NCI-H82 treated with DMSO at 0.1 percent for 48 hours (cell line): ENCODE measurements around the gene YIPF4.
"Not testable (repeated sequence)": the region's sequence is repeated elsewhere in the genome, so short reads cannot be mapped to it uniquely, and the experiment has no call there.

Experiments
- DNase-seq: peaks from one replicate; lab custom pipeline; 2025; ENCODE audit not compliant: unreplicated experiment; lab: John Stamatoyannopoulos, UW

The YIPF4 gene

DNA sequence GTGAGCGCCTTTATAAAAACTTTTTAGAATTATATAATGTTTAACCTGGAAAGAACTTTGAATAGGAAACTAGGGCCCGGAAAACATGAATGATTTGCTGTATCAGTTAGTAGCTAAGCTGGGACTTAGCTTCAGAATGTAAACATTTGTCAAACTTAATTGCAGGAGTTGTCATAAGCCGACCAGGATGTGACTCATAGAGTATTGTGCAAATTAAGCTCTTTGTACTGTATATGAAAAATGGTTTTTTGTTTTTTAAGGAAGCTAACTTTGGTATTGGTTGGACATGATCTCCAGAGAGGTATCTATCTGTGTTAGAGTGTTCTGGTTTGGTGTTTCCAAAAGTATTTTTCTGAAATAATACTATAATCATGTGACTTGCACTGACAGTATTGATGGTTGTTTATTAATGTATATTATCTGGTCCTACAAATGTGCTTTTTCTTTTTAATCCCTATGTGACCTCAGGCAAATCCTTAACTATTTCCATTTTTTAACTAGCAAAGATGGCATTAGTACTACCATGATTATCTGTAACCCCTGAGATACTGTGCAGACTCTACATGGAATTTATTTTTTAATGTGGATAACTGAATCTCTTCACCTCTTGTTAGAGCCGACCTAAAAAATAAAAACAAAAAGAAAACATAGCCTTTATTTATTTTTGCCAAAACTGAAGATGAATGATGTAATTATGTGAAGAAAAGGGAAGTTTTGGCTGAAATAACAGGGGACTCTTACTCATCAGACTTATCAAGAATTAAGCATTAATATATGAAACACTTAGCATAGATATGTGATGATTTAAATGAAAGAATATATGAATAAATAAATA lies 11.7 kb downstream of the YIPF4 start:
- DNase-seq, result no peak

DNA sequence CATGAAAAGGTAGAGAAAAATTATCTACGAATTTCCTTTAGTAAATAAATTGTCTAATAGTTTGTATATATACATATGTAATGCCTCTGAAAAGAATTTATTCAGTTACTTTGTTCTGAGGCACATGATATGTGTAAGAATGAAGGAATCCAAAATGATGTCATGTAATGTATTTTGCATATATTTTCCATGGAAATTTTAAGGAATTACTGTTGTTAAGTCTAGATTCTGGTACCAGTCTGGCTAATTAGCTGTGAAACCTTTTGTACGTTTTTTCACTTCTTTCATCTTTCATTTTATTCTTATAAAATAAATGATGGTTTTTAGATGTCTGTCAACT lies 12.3 kb downstream of the YIPF4 start:
- DNase-seq, result no peak

DNA sequence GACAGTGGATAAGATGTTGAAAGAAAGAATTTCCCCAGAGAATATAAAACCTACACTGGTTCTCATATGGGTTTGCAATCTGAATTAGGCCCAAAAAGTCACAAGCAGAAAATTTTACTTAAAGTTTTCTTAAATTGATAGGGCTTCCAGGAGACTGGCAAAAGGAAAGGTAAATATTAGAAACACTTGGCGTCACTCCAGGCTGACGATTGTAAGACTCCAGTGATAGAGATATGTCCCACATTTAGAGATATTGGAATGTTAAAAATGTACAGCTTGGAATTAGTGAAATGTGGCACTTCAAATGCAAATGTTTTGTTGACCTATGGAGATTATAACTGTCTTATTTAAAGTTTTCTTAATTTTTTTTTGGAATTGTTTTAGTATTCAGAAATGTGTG lies 14.0 kb downstream of the YIPF4 start:
- no peak for DNase-seq

DNA sequence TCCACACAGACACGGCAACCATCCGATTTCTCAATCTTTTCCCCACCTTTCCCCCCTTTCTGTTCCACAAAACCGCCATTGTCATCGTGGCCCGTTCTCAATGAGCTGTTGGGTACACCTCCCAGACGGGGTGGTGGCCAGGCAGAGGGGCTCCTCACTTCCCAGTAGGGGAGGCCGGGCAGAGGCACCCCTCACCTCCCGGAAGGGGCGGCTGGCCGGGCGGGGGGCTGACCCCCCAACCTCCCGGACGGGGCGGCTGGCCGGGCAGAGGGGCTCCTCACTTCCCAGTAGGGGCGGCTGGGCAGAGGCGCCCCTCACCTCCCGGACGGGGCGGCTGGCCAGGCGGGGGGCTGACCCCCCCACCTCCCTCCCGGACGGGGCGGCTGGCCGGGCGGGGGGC lies 15.8 kb downstream of the YIPF4 start:
- not testable (repeated sequence) for DNase-seq

DNA sequence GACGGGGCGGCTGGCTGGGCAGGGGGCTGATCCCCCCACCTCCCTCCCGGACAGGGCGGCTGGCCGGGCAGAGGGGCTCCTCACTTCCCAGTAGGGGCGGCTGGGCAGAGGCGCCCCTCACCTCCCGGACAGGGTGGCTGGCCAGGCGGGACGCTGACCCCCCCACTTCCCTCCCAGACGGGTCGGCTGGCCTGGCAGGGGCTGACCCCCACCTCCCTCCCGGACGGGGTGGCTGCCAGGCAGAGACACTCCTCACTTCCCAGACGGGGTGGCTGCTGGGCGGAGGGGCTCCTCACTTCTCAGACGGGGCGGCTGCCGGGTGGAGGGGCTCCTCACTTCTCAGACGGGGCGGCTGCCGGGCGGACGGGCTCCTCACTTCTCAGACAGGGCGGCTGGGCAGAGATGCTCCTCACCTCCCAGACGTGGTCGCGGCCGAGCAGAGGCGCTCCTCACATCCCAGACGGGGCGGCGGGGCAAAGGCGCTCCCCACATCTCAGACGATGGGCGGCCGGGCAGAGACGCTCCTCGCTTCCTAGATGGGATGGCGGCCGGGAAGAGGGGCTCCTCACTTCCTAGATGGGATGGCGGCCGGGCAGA lies 16.4 kb downstream of the YIPF4 start:
- DNase-seq, result not testable (repeated sequence)

DNA sequence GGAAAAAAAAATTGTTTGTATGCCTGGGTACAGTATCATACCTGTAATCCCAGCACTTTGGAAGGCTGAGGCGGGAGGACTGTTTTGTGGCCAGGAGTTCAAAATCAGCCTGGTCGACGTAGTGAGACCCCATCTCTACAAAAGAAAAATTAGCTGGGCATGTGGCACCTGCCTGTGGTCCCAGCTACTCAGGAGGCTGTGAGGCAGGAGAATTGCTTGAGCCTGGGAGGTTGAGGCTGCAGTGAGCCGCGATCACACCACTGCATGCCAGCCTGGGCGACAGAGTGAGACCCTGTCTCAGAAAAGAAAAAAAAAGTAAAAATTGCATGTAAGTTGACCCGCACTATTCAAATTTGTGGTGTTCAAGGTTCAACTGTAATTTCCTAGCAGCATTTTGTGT lies 32.9 kb downstream of the YIPF4 start:
- DNase-seq, result no peak

DNA sequence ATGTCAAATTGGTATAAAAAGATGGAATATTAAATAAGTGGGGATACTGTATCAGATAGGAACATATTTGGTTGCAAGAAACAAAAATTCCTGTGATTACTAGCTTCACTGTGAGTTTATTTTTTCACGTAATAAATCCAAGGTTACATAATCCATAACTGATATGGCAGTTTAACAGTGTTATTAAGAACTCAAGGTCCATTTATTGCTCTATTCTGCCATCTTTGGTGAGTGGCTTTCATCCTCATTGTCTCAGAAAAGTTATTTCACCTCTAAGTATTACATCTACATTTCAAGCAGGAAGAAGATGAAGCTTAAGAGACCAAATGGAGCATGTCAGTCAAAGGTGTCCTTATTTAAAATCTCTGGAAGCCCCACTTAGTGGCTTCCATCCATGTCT lies 37.2 kb downstream of the YIPF4 start:
- no peak for DNase-seq

DNA sequence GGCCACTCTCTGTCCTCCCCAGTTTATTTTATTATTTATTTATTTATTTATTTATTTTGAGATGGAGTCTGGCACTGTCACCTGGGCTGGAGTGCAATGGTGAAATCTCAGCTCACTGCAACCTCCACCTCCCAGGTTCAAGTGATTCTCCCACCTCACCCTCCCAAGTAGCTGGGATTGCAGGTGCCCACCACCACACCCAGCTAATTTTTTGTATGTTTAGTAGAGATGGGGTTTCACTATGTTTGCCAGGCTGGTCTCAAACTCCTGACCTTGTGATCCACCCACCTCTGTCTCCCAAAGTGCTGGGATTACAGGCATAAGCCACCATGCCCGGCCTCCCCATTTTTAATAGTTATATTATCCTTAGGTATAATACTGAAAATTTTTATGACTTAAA lies 51.0 kb downstream of the YIPF4 start:
- not testable (repeated sequence) for DNase-seq

DNA sequence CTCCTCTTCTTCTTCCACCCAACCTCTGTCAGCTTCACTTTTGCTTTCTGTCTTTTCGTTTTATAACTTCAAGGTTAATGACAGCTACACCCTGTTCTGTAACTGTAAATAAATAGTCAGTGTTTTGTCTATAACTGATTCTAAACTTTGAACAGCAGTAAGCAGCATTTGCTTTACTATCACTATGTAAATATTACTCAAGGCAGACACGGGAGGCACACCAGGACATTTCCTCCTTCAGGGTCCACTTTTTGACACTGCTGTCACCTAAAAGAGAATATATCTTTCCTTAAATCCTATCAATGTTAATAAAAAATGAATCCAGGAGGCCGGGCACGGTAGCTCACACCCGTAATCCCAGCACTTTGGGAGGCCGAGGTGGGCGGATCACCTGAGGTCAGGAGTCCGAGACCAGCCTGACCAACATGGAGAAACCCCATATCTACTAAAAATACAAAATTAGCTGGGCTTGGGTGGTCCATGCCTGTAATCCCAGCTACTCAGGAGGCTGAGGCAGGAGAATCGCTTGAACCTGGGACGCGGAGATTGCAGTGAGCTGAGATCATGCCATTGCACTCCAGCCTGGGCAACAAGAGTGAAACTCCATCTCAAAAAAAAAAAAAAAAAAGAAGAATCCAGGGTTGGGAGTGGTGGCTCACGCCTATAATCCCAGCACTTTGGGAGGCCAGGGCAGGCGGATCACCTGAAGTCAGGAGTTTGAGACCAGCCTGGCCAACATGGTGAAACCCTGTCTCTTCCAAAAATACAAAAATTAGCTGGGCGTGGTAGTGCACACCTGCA lies 51.7 kb downstream of the YIPF4 start:
- DNase-seq, result not testable (repeated sequence)

DNA sequence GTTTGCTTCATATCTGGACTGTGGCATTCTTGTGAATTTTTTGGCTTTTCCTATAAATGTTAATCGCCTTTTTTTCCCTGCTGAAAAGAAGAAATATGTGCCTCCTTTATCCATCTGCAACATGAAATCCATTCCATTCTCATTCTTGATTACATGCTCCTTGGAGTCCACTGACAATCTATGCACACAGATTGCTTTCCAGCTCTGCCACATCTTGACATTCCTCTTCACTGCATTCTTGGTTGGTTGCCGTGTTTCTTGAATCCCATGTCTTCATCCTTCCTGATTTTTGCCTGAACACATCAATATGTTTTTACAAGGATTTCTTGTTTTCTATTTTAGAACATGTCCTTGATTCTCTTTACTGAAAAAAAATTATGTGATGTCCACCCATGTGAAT lies 52.4 kb downstream of the YIPF4 start:
- DNase-seq, result no peak

DNA sequence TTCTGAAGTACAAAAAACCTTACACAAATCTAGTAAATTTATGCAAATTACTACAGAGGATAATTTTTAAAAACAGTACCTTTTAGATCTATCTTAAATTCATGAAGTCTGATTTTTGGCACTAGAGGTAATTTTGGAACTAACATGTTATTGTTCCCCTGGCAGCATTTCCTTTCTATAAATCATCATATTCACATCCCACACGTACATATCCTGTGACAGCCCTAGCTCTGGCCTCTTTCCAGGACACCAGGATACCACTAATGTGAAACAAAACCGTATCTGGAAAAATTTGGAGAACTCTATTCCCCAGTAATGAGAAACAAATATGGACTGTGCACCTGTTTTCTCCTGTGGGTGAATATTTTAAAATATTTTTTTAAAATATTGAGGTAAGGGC lies 65.1 kb downstream of the YIPF4 start:
- DNase-seq, result no peak

DNA sequence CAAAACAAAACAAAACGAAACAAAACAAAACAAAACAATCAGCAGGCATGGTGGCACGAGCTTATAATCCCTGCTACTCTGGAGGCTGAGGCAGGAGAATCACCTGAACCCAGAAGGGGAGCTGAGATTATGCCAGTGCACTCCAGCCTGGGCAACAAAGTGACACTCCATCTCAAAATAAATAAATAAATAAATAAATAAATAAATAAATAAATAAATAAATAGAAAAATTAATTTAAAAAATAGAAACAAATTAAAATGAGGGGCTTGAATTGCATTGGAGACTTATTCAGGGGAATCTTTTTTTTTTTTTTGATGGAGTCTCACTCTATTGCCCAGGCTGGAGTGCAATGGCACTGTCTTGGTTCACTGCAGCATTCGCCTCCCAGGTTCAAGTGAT lies 73.1 kb downstream of the YIPF4 start:
- DNase-seq, result not testable (repeated sequence)

DNA sequence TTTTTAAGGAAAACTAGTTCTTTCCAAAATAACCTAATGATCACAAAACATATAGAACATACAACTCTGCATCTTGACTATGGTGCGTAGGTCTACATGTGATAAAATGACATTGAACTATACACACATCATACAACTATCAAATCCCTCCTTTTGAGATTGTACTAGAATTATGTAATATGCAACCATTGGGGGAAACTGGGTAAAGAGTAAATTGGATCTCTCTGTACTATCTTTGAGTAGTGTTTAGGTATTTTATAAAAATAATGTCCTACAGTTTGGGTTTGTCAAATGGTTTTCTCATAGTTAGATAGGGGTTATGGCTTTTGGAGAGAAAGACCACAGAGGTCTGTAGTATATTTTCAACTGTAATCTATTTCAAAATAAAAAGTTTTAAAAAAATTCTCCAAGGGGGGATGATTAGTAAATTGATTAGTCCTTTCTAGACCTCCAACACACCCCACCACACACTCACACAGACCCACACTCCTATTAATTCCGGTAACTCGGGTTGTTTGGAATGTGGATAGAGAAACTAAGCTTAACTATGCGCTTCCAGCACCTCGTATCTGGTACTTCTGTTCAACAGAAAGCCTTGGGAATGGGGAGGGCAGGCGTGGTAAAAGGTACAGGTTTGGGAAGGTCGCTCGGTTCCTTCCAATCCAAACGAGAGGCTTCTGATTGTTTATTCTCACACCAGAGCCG lies 78.4 kb downstream of the YIPF4 start:
- no peak for DNase-seq

DNA sequence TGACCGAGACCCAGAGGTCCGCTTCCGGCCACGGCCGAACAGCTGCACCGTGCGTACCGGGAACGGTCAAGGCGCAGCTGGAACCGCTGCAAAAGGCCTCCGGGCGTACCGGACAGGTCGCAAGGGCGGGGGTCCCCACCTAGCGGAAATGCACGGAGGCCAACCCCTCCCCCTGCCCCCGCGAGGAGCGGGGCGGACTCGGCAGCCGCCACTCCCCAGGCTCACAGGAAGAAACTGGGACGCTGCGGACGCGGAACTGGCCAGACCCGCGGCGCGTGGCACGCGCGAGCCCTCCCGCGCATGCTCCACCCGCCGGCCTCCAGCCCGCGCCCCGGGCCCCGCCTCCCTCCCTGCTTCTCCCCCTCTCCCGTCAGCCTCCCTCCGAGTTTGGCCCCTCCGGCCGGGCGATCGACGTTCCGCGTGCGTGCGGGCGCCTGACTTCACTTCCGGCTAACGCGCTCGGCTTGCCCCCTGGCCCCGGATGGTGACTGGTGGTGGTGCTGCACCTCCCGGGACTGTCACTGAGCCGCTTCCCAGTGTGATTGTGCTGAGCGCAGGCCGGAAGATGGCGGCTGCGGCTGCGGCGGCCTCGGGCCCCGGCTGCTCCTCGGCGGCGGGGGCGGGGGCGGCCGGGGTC lies 79.1 kb downstream of the YIPF4 start, which contains the start of gene BIRC6:
Gene BIRC6 (plus strand): TSS at position 343 of the 637 bp plus-strand sequence. CDS start 139 bp downstream, at position 482.
- peak; percentile 83 for DNase-seq

DNA sequence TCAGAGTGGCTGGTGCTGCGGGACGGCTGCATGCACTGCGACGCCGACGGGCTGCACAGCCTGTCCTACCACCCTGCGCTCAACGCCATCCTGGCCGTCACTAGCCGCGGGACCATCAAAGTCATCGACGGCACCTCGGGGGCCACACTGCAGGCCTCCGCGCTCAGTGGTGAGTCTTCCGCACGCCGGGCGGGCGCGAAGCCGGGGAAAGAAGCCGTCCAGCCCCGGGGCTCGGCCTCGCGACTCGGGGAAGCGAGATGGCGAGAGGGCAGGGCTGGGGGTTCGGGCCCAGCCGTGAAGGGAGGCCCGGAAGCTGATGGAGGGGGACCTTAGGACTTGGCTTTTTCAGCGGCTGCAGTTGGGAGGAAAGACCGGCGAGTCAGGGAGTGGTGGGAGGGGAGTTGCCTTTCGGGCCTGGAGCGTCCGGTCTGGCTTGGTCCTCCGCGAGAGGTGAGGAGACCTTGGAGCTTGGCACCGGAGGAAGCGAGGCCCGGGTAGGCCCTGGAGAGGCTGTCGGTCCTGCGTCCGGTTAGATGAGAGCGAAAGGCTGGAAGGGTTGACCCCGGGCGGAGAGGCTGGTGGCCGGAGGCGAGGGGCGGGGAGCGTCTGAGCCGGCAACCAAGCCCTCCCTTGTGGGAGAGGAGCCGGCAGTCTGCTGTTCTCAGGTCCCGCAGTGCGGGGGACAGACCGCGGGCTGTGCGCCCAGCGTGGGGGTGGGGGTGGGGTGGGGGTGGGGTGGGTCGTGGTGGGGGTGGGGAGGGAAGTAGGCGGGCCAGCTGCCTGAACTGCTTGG lies 79.8 kb downstream of the YIPF4 start:
- no peak for DNase-seq

DNA sequence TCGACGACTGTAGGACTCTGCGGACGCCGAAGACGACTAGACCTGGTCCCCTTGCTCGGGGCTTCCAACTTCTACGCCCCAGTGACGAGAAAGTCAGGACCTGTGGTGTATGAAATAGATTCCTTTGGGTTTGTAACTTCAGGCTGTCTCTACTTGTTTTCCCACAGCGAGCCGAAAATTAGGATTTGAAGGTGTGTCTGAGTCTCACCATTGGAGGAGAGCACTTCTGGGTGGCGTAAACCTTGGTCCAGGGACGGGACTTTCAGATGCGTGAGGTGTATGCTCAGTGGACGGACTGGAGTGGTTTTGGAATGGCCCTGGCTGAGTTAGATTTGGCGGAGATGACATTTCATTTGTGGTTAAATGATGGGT lies 80.4 kb downstream of the YIPF4 start:
- DNase-seq, result no peak

DNA sequence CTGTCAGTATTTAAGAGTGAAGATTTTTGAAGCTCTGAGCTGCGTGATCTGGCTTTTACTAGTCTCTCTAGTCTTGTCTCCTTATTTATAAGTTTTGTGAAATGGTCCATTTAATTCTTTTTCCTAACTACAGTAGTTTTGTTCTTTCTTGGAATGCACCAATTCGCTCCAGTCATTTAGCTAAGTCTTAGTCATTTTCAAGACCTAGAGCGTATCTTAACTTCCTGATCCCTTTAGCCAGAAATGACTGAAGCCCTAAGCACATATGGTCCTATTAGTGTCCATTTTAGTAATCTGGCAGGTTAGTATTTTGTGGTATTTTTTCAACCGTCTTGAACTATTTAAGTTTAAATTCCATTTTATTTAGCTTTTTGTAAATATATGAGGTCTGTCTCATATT lies 82.7 kb downstream of the YIPF4 start:
- DNase-seq, result peak; percentile 50

DNA sequence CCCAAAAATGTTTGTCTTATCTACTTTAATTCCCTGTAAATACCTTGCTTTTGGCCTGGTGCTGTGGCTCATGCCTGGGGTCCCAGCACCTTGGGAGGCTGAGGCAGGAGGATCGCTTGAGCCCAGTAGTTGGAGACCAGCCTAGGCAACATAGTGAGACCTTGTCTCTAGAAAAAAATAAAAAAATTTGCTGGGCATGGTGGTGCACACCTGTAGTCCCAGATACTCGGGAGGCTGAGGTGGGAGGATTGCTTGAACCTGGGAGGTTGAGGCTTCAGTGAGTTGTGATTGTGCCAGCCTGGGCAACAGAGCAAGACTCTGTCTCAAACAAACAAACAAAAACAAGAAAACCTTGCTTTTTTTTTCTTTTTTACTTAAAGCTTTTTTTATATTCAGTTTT lies 85.3 kb downstream of the YIPF4 start:
- DNase-seq, result not testable (repeated sequence)

DNA sequence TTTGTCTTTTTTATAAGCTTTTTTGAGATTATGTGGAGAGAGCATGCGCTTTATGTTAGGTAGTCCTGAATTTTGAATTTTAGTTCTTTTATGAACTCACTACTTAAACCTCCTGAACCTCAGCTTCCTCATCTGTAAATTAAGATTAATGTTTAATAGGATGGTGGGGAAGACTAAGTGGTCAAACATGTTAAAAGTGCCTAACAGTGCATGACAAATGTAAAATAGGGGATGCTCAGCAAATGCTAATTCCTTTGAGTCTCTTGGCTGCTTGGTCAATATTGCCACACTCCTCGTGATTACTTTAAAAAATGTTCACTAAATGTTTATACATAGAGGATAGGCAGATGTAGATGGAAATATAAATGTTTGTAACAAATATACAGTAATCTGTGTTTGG lies 85.9 kb downstream of the YIPF4 start:
- no peak for DNase-seq

DNA sequence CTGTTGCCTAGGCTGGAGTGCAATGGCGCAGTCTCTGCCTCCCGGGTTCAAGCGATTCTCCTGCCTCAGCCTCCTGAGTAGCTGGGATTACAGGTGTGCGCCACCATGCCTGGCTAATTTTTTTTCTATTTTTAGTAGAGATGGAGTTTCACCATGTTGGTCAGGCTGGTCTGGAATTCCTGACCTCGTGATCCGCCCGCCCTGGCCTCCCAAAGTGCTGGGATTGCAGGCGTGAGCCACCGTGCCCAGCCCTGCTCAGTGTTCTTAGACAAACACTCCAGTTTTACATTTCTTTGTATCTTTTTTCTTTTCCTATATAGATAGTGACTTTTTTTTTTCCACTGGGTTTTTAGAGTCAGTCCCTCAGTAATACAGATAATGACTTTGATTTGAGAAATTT lies 86.6 kb downstream of the YIPF4 start:
- DNase-seq, result not testable (repeated sequence)
